Right renal pelvis (tissue), 4 donors: ENCODE results near the gene ZNF138. TPM values are rescaled to one million over a fixed set of nuclear protein-coding genes. Genes with fewer than 3 reads are reported as not detected.

Experiments used
- DNase-seq, 4 donors: peaks; one replicate each; pipeline ENCODE4 v3.0.0-alpha.2; 2013; ENCODE audit warnings: low read depth in 4 of 4, low spot score in 3 of 4, missing footprints in 1 of 4
- polyA plus RNA-seq, 4 donors: library from polyadenylated mRNA; unstranded; fragments of 120-200 nt; gene quantifications; one replicate each; pipeline ENCODE4 v1.2.1, GENCODE V29; 2013; ENCODE audit not compliant: insufficient read length in 4 of 4

The ZNF138 gene
- polyA plus RNA-seq, 4 donors: 13.4 to 22.0 (median 19.4) TPM

GRCh38 chr7:64874114-64874513 lies 79.9 kb downstream of the ZNF138 start:
- DNase-seq: no peak

GRCh38 chr7:64874562-64875250 lies 80.5 kb downstream of the ZNF138 start:
- DNase-seq: no peak

- DNase-seq: no peak
Measured at GRCh38 chr7:64875258-64875657, 81.0 kb downstream of the ZNF138 start.

GRCh38 chr7:64875658-64876406 lies 81.6 kb downstream of the ZNF138 start:
- no peak for DNase-seq

GRCh38 chr7:64876792-64877713 lies 82.8 kb downstream of the ZNF138 start:
- peak; percentile 48 to 65 (median 56) for DNase-seq

GRCh38 chr7:64877714-64878610 lies 83.7 kb downstream of the ZNF138 start:
- no peak for DNase-seq

- no peak for DNase-seq
Measured at GRCh38 chr7:64878684-64879083, 84.5 kb downstream of the ZNF138 start.

GRCh38 chr7:64879086-64879730 lies 85.0 kb downstream of the ZNF138 start:
- no peak for DNase-seq

- DNase-seq: no peak
Measured at GRCh38 chr7:64879800-64880199, 85.6 kb downstream of the ZNF138 start.

GRCh38 chr7:64880322-64881297 lies 86.4 kb downstream of the ZNF138 start:
- DNase-seq: no peak

- DNase-seq: no peak
Measured at GRCh38 chr7:64881461-64882287, 87.4 kb downstream of the ZNF138 start.

GRCh38 chr7:64882341-64883112 lies 88.3 kb downstream of the ZNF138 start:
- no peak for DNase-seq

Other genes starting within 250 kb of the ZNF138 start
- gene ZNF680, start 231.4 kb upstream of the ZNF138 start, polyA plus RNA-seq: 10 to 100 TPM; 14.9 to 21.6 (median 19.4) TPM
- gene ZNF107, start 128.3 kb upstream of the ZNF138 start, polyA plus RNA-seq: 10 to 100 TPM in 3 of 4 donors, 1 to 10 TPM in 1; 8.1 to 14.4 (median 12.6) TPM
- gene ZNF273, start 108.8 kb downstream of the ZNF138 start, polyA plus RNA-seq: 10 to 100 TPM; 10.3 to 13.6 (median 12.8) TPM
- gene ZNF117, start 196.6 kb downstream of the ZNF138 start, polyA plus RNA-seq: 10 to 100 TPM; 23.8 to 46.6 (median 31.6) TPM
- 10 to 100 TPM; 24.0 to 32.2 (median 27.7) TPM for gene ERV3-1, start 212.3 kb downstream of the ZNF138 start, polyA plus RNA-seq